Middle frontal gyrus (tissue), 1 donor: ENCODE measurements around the gene TSHZ2.
"Not testable (repeated sequence)": the region's sequence is repeated elsewhere in the genome, so short reads cannot be mapped to it uniquely, and the experiment has no call there.

Experiments used
- DNase-seq: peaks from one replicate; pipeline ENCODE4 v3.0.0-alpha.2; 2015; ENCODE audit warnings: low spot score; ENCODE audit errors: extremely low spot score

The TSHZ2 gene

DNA sequence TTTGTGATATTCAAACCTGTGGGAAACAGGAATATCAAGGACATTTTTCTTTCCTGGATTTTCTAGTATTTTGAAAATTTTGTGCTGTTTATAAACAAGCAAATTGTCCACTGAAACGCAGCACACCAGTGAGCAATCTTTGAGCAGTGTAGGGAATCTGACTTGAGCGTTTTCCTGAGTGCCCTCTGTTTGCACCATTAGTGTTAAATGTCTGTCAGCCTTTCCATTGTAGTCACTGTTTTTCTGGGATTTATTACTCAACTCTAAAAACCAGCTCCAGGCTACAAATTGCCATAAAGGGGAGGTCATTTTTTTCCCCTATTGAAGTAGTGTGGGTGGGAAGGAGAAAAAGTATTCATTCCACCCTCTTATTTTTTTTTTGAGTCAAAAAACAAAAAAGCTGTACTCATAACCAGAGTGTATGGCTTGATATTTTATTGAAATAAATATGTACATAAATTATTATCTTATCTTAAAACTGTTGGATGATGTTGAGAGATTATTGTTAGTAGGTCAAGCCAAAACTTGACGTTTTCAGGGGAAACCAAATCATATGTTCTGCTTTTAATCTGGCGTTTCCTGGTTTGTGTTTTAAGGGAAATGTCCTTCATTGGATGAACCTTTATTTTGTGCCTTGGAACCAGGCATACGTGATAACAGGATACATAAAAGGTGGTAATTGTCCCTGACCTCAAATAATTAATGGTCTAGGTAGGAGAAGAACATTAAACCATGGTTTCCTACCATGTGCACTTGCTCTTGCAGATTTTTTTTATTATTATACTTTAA is 51.8 kb downstream of the TSHZ2 start:
- no peak for DNase-seq

DNA sequence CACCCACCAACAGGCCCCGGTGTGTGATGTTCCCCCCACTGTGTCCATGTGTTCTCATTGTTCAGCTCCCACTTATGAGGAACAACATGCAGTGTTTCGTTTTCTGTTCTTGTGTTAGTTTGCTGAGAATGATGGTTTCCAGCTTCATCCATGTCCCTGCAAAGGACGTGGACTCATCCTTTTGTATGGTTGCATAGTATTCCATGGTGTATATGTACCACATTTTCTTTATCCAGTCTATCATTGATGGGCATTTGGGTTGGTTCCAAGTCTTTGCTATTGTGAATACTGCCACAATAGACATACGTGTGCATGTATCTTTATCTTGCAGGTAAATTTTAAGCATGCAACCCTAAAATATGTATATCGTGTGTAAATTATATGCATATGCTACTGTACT is 52.5 kb downstream of the TSHZ2 start:
- not testable (repeated sequence) for DNase-seq

DNA sequence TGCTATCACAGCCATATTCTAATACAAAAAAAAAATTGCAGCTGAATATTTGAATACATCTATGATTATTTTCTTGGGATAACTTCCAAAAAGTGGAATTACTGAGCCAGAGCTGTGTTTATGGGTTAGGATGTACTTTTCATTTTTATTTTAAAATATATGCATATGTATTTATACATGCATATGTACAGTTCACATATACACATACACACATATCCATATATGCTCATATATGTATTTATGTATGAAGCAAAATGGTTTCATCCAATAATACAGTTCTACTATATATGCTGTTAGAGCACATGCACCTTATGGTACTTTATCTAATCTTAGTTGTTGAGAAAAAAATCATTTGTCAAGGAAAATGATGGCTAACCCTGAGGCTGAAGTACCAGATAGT is 54.9 kb downstream of the TSHZ2 start:
- no peak for DNase-seq

DNA sequence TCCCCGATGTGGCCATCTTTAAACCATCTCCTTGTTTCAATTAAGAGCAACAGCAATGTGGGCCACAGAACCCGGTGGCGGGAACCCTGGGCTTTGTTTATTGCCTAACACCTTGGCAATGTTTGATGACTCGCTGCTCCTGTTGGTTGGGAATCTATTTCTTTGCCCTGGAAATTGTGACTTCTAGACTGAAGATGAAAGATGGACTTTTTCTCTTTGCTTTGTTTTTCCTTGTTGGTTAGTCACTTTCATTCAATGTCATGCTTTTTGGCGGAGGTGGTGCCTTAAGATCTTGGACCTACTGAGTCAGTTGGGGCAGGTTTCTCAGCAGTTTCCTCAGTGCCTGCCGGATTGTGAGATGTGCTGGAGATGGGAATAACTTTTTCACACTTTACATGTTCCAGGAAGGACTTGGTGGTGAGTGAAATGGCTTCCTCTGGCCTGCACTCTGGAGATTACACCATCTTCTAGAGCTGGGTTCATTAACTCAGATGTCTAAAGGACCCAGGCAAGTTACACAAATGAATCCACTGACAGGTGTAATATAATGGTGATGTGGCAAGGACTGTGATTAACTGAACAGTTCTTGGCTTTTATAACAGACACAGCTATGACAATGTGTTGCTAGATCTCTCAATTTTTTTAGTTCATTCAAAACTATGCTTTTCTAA is 56.3 kb downstream of the TSHZ2 start:
- no peak for DNase-seq

DNA sequence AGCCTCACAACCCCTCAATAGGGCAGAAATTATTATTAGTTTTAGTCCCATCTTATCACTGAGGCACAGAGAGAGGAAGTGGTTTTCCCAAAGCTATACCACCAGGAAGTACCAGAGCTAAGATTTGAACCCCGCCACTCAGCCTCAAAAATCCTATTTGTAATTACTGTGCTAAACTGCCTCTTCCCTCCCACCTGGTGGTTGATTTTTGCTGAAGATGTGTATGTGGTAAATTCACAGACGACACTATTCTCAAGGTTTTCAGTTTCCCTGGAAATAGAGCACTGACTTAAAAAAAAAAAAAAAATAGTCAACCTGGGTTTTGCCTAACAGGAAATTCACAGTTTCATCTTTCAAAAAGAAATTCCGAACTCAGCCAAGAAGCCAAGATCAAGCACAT is 57.9 kb downstream of the TSHZ2 start:
- DNase-seq = no peak

DNA sequence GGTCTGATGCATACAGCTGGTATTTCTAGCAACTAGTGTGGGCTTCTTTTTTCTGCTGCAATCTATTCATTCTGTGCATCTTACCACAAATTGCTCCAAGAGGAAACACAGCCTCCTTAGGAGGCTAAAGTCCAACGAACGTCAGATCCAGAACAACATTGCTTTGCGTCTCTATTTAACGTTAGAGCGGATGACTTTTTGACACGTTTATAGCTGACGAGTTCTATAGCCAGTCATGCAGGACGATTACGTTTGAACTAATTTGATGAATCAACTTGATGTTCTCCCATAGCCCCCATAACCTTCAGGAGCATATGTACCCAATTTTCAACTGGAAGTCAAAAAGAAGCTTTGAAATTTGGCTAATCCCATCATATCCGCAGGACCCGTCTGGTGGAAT is 59.9 kb downstream of the TSHZ2 start:
- DNase-seq = no peak

DNA sequence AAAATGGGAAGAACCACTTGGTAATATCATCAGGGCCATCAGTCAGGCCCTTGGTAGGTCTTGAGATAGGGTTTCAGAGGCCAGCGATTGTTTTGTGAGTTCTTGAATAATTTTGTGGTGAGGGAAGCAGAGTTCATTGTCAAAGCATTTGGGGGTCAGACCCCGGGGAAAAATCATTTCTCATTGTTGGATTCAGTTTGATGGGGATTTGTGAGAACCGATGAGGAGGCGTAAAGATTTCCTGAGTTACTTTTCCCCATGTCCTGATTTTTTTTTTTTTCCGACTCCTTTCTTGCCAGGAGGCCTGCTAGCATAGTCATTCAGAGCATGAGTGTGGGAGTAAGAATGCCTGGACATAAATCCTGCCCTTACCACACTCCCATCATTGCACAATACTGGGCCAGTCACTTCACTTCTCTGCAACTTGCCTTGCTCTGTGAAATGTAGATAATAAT is 60.3 kb downstream of the TSHZ2 start:
- no peak for DNase-seq

DNA sequence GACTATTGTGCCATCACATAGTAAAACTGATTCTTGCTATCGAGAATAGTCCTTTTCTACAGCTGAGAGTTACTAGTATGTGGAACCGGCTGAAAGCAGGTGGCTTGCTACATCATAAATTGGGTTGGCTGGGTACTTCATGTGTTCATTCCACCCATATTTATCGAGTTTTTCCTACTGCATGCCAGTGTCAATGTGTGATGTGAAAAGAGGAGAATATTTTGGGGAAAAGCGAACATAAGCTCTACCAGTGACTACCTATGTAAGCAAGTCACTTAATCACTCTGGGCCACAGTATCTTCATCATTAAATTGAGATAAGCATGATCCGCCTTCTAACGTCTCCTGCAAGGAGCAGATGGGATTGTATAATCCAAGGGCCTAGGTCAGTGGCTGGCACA is 61.0 kb downstream of the TSHZ2 start:
- DNase-seq = no peak

DNA sequence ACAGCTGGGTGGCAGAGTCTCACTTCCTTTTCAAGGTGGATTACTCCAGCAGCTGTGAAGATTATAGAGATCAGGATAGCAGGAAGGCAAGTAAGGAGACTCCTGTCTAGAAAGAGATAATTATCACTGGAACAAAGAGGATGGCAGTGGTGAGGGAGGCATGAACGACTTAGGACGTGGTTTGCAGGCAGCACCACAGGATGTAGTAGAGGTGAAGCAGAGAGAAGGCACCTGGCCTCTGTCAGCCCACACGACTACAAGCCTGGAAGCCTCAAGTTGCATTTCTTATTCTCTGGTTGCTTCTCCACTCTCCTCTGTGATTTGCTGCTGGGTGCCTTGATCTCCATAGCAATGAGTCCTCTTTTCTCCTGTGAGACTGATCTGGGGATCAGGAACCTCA is 62.7 kb downstream of the TSHZ2 start:
- DNase-seq = no peak

DNA sequence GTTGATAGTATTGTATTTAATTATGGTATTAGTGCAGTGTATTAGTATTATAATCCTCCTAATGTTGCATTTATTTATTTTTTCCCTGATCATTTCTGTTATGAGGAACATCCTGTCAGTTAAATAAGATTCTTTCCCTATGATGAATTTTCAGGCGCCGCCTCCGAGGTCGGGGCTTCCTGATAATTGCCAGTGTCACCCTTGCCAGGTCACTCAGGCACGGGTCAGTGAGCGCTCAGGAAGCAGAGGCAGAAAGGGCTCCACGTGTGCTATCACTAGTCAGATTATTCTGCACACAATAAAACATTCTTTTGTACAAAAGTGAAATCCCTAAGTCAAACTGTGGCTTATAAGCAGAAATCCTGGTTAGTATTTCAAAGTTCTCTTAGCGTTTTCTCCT is 64.8 kb downstream of the TSHZ2 start:
- no peak for DNase-seq

DNA sequence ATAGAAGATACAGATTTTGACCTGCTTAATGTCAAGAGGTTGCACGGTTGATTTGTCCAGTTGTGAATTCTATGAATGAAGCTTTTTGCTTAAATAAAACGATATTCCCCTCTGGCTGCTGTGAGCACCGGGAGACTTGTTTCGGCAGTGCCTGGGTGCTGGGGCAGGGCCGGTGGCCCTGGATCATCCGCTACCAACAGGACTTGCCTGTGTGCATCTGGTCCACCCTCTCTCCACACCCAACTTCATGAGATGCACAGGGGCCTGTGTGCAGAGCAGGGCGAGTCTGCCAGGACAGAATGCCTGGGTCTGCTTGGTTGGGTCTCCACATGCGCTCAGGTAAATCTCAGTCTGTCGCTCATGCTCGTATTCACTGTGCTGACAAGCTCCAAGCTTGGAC is 65.5 kb downstream of the TSHZ2 start:
- DNase-seq = no peak

DNA sequence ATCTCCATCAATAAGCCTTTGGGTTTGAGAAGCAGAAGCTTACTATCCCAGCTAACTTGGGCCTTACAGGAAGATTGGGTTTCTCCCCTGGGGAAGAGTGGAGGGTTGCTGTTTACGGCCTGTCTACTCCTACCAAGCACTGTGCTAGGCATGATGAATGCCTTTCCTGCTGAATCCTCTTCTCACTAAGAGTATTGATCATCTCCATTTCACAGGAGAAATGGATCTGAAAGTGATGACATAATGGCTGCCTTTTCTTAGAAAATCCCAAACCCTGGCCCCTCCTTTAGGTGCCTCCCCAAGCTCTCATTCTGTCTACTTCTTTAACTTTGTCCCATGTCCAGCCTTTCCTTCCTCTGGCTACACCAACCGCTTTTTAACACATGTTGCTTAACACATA is 66.1 kb downstream of the TSHZ2 start:
- DNase-seq = no peak

DNA sequence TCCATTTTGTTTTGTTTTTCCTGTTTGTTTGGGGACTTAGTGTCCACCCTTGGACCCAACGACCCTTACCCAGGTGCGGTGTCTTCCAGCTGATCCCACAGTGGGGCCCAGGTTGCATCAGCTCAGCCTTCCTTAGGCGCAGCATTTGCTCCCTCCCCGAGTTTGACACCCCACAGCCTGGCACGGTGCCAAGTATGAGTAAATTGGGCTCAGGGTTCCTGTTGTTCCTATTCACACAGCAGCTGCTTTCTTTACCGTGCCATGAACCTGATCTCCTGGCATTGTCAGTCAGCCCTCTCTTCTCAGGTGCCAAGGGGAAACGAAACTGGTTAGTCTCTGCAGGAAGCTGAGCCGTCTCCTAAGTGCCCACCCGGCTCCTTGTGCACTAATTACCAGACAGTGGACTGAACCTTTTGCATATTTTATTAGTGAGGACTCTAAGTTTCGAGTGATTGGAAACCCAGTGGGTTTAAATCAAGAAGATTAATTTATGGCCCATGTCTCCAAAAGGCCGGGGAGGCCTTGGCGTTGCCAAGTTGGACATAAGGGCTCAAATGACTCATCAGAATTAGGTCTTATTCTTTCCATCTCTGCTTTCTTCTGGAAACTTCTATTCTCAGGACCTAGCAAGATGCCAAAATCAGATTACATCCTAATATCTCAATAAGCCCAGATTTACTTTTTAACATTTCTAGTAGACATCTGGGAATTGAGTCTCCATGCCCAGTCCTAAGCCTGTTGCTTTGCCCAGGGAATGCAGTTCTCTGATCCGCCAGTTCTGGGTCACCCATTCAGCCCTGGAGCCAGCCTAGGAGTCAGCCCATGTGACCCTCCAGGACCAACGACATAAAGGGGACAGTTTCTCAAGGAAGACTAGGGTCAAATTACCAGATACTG is 68.8 kb downstream of the TSHZ2 start:
- no peak for DNase-seq

DNA sequence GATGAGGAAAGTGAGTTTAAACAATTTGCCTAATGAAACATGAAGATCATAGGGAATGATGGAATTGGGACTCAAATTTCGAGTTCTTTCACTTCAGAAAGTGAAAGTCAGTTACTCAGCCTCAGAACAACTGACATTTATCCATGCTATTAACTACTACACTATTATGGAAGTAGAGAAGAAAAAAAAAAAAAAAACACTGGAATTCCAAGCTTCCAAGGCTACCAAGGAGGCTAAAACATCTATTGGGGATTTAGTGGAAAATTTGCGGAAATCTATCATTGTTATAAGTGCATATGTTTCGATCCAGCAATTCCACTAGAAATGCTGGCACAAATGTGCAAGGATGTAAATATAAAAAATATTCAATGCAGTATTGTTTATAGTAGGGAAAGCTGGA is 70.4 kb downstream of the TSHZ2 start:
- DNase-seq = no peak

DNA sequence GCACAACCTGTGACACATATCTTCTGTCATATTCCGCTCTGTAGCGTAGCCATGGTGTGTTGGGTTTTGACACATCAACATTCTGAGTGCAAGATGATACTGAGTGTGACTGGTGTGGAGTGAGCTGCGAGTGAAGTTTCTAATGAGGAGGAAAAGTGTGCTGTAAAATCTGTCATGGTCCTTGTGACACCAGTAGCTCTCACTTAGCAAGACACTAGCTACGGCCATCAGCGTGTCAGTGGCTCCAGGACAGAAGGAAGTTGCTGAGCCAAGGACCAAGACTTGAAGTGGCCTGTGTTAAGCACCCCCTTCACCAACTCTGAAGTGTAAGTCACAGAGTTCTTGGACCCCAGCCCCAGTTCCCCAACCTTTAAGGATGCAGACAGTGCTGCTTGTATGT is 72.1 kb downstream of the TSHZ2 start:
- DNase-seq = no peak

DNA sequence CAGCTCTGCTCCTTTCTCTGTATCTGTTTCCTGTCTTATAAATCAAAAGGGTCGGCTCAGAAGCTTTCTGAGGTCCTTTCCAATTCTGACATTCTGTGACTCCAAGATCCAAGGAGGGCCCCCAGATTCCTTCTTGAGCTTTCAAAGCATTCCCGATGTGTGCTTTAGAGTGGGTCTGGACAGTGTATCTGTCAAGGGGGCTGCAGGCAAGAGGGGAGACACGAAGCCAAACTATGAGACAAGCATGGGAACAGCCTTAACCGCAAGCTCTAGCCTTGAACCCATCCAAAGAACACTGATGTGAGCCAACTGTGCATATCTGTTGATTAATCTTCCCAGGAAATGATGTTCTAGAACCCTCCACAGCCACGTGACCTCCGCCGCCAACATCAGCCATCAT is 73.8 kb downstream of the TSHZ2 start:
- no peak for DNase-seq

DNA sequence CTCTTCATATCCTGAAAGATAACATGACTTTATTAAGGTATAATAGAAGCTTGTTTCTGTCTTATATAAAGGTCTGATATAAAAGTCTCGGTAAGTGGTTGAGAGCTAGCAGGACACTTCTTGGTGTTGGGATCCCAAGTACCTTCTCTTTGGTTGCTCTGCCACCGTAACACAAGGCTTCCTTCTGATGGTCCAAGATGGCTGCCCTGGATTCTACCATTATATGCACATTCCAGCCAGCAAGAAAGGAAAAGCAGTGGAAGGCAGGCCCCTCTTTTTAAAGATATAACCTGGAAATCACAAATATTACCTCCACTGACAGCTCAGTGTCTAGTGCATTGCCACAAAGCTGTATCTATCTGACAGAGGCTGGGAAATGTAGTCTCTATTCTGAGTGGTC is 75.0 kb downstream of the TSHZ2 start:
- no peak for DNase-seq

DNA sequence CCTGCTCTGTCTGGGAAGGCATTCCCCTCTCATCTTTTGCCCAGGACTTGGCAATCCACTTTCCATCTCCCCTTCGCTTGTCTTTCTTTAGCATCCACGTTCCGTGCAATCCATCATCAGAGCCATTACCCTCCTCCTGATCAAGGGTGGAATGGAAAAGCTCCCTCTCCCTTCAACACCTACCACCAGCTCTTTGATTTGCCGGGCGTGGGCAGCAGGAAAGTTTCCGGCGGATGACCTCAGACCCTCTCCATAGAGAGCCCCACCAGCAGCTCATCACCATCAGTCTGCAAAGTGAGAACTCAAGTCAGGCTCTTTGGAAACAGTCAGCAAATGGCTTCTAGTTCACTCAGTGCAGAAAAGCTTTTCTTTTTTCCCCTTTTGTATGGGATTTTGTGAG is 76.2 kb downstream of the TSHZ2 start:
- no peak for DNase-seq

DNA sequence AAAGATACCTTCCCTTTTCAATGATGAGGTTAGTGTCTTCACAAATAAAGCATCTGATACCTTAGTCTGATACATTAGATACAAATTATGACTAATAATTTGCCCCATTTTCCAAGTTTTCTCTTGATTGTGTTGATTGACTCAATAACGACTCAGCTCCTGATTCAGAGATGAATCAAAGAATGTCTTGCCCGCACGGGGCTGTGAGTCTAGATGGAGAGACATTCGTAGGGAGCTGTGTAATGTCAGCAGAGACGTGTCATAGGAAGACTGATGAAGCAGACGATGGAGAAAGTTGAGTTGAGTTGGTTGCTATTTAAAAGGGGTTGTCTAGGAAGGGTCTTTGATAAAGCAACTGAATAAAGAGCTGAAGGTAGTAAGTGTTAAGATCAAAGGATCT is 78.2 kb downstream of the TSHZ2 start:
- no peak for DNase-seq

DNA sequence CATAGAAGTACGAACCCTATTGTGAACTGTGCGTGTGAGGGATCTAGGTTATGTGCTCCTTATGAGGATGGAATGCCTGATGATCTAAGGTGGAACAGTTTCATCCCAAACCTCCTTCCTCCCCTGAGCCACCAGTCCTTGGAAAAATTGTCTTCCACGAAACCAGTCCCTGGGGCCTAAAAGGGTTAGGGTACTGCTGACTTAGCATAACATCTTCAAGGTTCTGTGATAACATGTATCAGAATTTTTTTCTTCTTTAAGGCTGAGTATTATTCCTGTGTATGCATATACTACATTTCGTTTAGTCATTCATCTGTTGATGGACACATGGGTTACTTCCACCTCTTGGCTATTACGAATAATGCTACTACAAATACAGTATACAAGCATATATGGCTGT is 80.2 kb downstream of the TSHZ2 start:
- no peak for DNase-seq

DNA sequence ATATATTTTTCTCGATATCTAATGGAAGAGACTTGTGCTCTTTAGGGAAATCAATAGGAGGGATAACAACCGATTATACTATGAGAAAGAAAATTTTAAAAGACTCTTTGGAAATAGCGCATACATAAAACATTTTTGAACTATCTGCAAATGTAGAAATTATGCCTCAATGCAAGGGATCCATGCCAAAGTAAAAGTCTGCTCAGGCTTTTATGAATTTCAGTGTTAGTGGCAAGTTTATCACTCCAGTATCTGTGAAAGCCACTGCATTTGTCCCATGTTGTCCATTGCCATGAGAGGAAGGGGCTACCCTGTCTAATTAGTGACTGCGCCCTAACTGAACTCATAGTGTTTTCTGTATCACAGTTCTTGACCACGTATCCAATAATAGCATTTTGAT is 81.4 kb downstream of the TSHZ2 start:
- no peak for DNase-seq
